B cell (primary cell): Measurements from ENCODE around the gene RMDN2.

ENCODE experiments used
- EZH2 ChIP-seq: IDR thresholded peaks from 2 replicates; pipeline ENCODE4 v1.6.1; 2012; ENCODE audit warnings: borderline replicate concordance, low read depth, mild to moderate bottlenecking, moderate library complexity, low read length; ENCODE audit not compliant: insufficient read depth, poor library complexity, severe bottlenecking
- TF ChIP-seq, protein P1 (sequence below): fragments of 200-600 bp; IDR thresholded peaks from one replicate; pipeline ENCODE4 v1.8.0; 2022; ENCODE audit warnings: antibody characterized with exemption, mild to moderate bottlenecking

DNA sequence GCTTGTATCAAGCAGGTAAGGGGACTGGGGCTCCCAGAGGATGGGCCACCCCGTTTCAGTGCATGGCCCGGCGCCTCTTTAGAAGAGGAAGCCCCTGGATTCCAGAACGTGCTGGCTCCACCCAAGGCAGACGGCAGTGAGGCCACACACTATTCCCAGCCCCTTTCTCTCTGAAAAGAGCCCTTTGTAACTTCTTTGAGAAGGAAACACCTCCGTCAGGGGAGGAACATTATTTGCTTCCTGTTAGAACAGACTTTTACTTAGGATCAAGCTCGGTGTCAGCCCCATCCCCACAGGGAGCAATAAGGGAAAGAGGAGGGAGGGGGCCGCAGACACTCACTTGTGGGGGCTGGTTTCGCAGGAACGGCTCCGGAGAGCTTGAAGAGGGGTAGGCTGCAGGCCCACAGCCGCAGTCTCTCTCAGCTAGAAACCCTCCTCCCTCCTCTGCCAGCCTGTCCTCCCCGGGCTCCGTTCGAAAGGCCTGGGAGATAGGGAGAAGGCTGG is 49.6 kb upstream of the RMDN2 start:
- TF ChIP-seq, protein P1, sequence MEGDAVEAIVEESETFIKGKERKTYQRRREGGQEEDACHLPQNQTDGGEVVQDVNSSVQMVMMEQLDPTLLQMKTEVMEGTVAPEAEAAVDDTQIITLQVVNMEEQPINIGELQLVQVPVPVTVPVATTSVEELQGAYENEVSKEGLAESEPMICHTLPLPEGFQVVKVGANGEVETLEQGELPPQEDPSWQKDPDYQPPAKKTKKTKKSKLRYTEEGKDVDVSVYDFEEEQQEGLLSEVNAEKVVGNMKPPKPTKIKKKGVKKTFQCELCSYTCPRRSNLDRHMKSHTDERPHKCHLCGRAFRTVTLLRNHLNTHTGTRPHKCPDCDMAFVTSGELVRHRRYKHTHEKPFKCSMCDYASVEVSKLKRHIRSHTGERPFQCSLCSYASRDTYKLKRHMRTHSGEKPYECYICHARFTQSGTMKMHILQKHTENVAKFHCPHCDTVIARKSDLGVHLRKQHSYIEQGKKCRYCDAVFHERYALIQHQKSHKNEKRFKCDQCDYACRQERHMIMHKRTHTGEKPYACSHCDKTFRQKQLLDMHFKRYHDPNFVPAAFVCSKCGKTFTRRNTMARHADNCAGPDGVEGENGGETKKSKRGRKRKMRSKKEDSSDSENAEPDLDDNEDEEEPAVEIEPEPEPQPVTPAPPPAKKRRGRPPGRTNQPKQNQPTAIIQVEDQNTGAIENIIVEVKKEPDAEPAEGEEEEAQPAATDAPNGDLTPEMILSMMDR = no peak
- no peak for TF ChIP-seq EZH2
